HepG2 (cell line): ENCODE data around the gene TBC1D30. TPM values are rescaled to one million over a fixed set of nuclear protein-coding genes. Genes with fewer than 3 reads are reported as not detected.

Source experiments
- ARNT ChIP-seq: fragments of 450-650 bp; IDR thresholded peaks from 2 replicates; pipeline ENCODE4 v1.6.1; 2017
- CREM ChIP-seq, 2 experiments: sonication (generic) in 1 of 2; formaldehyde crosslinking in 1 of 2; IDR thresholded peaks; 2 replicates each; pipeline versions ENCODE4 v1.4.0 to v1.6.1; 2016 to 2020; ENCODE audit warnings: antibody characterized with exemption in 1 of 2, mild to moderate bottlenecking in 1 of 2, missing genetic modification reagents in 1 of 2
- MAF1 ChIP-seq: sonication (generic); formaldehyde crosslinking; IDR thresholded peaks from 2 replicates; pipeline ENCODE4 v1.5.0; 2020; ENCODE audit warnings: missing genetic modification reagents, borderline replicate concordance
- MIER2 ChIP-seq: IDR thresholded peaks from 2 replicates; pipeline ENCODE4 v1.6.1; 2016; ENCODE audit warnings: missing biosample characterization, missing genetic modification reagents
- REXO4 ChIP-seq: sonication (generic); formaldehyde crosslinking; IDR thresholded peaks from 2 replicates; pipeline ENCODE4 v1.8.0; 2022; ENCODE audit warnings: missing genetic modification reagents, mild to moderate bottlenecking, borderline replicate concordance
- ZNF709 ChIP-seq: sonication (generic); formaldehyde crosslinking; IDR thresholded peaks from 2 replicates; pipeline ENCODE4 v1.5.0; 2020; ENCODE audit warnings: mild to moderate bottlenecking, missing genetic modification reagents
- ZNF761 ChIP-seq: sonication (generic); formaldehyde crosslinking; conservative IDR thresholded peaks from 2 replicates; pipeline ENCODE4 v1.4.0; 2020; ENCODE audit warnings: mild to moderate bottlenecking, missing genetic modification reagents
- polyA plus RNA-seq, 8 experiments: library from polyadenylated mRNA; depleted of rRNA in 3 of 8; stranded (reverse) in 7 of 8; unstranded in 1 of 8; fragments of >200 nt; fragmentation: Illumina TruSeq in 4 of 8; extraction: Trizol in 4 of 8; gene quantifications; 2 replicates each; pipeline versions ENCODE4 v1.2.1 to v1.2.3, GENCODE V29; 2011 to 2016; ENCODE audit warnings: low read depth in 4 of 8, missing spikeins in 1 of 8, mixed read lengths in 1 of 8; ENCODE audit not compliant: insufficient read depth in 1 of 8
- total RNA-seq, 5 experiments: library from RNA; depleted of rRNA; stranded (reverse); fragments of >200 nt; fragmentation: Illumina TruSeq; extraction: Trizol; gene quantifications; 2 replicates each; pipeline ENCODE4 v1.2.3, GENCODE V29; 2016; ENCODE audit warnings: low read depth in 1 of 5
- TF ChIP-seq, protein P1 (sequence below): sonication (generic); formaldehyde crosslinking; IDR thresholded peaks from 2 replicates; pipeline ENCODE4 v1.4.0; 2020; ENCODE audit warnings: missing genetic modification reagents, mild to moderate bottlenecking, borderline replicate concordance
- TF ChIP-seq, protein P2 (sequence below): sonication (generic); formaldehyde crosslinking; IDR thresholded peaks from 2 replicates; pipeline ENCODE4 v1.4.0; 2020; ENCODE audit warnings: mild to moderate bottlenecking, missing genetic modification reagents
- TF ChIP-seq, protein P3 (sequence below): sonication (generic); formaldehyde crosslinking; IDR thresholded peaks from 2 replicates; pipeline ENCODE4 v1.5.0; 2020; ENCODE audit warnings: missing genetic modification reagents

Gene TBC1D30
- total and polyA plus RNA-seq, 2 of the 13 experiments (the other 11 are each of a cell fraction or from before 2014, with no cell fraction given) = 0.42 to 0.67 TPM

DNA sequence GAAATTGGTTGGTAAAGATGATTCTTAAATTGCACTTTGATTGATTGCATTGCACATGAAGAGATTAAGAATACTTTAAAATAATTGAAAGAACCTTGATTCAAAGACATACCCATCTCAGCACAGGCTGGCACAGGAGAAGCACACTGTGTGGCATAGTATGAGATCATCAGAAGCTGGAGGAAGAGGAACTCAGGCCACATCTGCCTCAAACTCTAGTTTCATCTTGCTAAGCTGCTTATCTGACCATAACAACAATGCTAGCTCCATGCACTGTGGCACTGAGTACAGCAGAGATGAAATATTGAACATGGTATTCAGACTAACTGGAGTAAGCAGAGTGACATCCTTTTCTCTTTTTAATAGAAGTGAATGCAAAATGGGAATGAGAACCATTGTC lies 99.1 kb downstream of the TBC1D30 start (continued):
- no peak for TF ChIP-seq ZNF709 (CRISPR knock-in tag)
- TF ChIP-seq, protein P1, sequence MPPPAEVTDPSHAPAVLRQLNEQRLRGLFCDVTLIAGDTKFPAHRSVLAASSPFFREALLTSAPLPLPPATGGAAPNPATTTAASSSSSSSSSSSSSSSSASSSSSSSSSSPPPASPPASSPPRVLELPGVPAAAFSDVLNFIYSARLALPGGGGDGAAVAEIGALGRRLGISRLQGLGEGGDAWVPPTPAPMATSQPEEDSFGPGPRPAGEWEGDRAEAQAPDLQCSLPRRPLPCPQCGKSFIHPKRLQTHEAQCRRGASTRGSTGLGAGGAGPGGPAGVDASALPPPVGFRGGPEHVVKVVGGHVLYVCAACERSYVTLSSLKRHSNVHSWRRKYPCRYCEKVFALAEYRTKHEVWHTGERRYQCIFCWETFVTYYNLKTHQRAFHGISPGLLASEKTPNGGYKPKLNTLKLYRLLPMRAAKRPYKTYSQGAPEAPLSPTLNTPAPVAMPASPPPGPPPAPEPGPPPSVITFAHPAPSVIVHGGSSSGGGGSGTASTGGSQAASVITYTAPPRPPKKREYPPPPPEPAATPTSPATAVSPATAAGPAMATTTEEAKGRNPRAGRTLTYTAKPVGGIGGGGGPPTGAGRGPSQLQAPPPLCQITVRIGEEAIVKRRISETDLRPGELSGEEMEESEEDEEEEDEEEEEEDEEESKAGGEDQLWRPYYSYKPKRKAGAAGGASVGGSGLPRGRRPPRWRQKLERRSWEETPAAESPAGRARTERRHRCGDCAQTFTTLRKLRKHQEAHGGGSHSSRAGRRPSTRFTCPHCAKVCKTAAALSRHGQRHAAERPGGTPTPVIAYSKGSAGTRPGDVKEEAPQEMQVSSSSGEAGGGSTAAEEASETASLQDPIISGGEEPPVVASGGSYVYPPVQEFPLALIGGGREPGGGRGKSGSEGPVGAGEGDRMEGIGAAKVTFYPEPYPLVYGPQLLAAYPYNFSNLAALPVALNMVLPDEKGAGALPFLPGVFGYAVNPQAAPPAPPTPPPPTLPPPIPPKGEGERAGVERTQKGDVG (CRISPR knock-in tag) = no peak
- TF ChIP-seq CREM (IDR thresholded peaks at IDR 0.05) = no peak
- no peak for TF ChIP-seq CREM (CRISPR knock-in tag; IDR thresholded peaks at IDR 0.05)
- no peak for TF ChIP-seq MIER2 (CRISPR knock-in tag)
- no peak for TF ChIP-seq MAF1
- TF ChIP-seq REXO4 (CRISPR knock-in tag) = no peak
- TF ChIP-seq, protein P2, sequence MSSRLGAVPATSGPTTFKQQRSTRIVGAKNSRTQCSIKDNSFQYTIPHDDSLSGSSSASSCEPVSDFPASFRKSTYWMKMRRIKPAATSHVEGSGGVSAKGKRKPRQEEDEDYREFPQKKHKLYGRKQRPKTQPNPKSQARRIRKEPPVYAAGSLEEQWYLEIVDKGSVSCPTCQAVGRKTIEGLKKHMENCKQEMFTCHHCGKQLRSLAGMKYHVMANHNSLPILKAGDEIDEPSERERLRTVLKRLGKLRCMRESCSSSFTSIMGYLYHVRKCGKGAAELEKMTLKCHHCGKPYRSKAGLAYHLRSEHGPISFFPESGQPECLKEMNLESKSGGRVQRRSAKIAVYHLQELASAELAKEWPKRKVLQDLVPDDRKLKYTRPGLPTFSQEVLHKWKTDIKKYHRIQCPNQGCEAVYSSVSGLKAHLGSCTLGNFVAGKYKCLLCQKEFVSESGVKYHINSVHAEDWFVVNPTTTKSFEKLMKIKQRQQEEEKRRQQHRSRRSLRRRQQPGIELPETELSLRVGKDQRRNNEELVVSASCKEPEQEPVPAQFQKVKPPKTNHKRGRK (CRISPR knock-in tag) = no peak
- TF ChIP-seq, protein P3, sequence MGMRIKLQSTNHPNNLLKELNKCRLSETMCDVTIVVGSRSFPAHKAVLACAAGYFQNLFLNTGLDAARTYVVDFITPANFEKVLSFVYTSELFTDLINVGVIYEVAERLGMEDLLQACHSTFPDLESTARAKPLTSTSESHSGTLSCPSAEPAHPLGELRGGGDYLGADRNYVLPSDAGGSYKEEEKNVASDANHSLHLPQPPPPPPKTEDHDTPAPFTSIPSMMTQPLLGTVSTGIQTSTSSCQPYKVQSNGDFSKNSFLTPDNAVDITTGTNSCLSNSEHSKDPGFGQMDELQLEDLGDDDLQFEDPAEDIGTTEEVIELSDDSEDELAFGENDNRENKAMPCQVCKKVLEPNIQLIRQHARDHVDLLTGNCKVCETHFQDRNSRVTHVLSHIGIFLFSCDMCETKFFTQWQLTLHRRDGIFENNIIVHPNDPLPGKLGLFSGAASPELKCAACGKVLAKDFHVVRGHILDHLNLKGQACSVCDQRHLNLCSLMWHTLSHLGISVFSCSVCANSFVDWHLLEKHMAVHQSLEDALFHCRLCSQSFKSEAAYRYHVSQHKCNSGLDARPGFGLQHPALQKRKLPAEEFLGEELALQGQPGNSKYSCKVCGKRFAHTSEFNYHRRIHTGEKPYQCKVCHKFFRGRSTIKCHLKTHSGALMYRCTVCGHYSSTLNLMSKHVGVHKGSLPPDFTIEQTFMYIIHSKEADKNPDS = no peak
- TF ChIP-seq ZNF761 (CRISPR knock-in tag) = no peak
- TF ChIP-seq ARNT = no peak

Other genes starting within 250 kb of the TBC1D30 start
- 16.0 and 21.3 TPM in 2 replicates for gene RASSF3, start 214.2 kb upstream of the TBC1D30 start, total RNA-seq (2016; rRNA removed; fragmentation: Illumina TruSeq; extraction: Trizol)
- 15.4 and 15.5 TPM in 2 replicates for gene RASSF3, start 214.2 kb upstream of the TBC1D30 start, polyA plus RNA-seq (2011; rRNA removed)
- gene GNS, start 65.2 kb upstream of the TBC1D30 start, total RNA-seq (2016; rRNA removed; fragmentation: Illumina TruSeq; extraction: Trizol) = 28.1 and 49.8 TPM in 2 replicates
- gene GNS, start 65.2 kb upstream of the TBC1D30 start, polyA plus RNA-seq (2011; rRNA removed) = 51.0 and 56.7 TPM in 2 replicates